B cell (primary cell): ENCODE results near the gene ZC3H7A.

ENCODE experiments used
- CTCF ChIP-seq: fragments of 200-600 bp; IDR thresholded peaks from one replicate; pipeline ENCODE4 v1.8.0; 2022; ENCODE audit warnings: antibody characterized with exemption, mild to moderate bottlenecking
- EZH2 ChIP-seq: IDR thresholded peaks from 2 replicates; pipeline ENCODE4 v1.6.1; 2012; ENCODE audit warnings: borderline replicate concordance, low read depth, mild to moderate bottlenecking, moderate library complexity, low read length; ENCODE audit not compliant: insufficient read depth, poor library complexity, severe bottlenecking

GRCh38 chr16:11788914-11789313 lies 8.1 kb downstream of the ZC3H7A start:
- TF ChIP-seq EZH2 = no peak
- no peak for TF ChIP-seq CTCF
